Measurements from ENCODE around the gene GALK2. TPM values are rescaled to one million over a fixed set of nuclear protein-coding genes. Genes with fewer than 3 reads are reported as not detected.
"Not testable (repeated sequence)": the region's sequence is repeated elsewhere in the genome, so short reads cannot be mapped to it uniquely, and the experiment has no call there.

Gene GALK2
- total RNA-seq, 1 experiment from 2014 or later: 59.4 TPM

GRCh38 chr15:49339656-49340055 is 169.6 kb downstream of the GALK2 start:
- DNase-seq (ENCODE audit: low spot score): no peak

- no peak for DNase-seq (ENCODE audit: low spot score)
Measured at GRCh38 chr15:49343546-49343945, 173.5 kb downstream of the GALK2 start.

- not testable (repeated sequence) for DNase-seq (ENCODE audit: low spot score)
Measured at GRCh38 chr15:49354439-49354838, 184.4 kb downstream of the GALK2 start.

- no peak for DNase-seq (ENCODE audit: low spot score)
Measured at GRCh38 chr15:49361370-49361769, 191.3 kb downstream of the GALK2 start.

- no peak for DNase-seq (ENCODE audit: low spot score)
Measured at GRCh38 chr15:49366496-49366895, 196.4 kb downstream of the GALK2 start.

GRCh38 chr15:49370782-49371181 is 200.7 kb downstream of the GALK2 start:
- DNase-seq (ENCODE audit: low spot score): peak; percentile 9

- no peak for DNase-seq (ENCODE audit: low spot score)
Measured at GRCh38 chr15:49372366-49372765, 202.3 kb downstream of the GALK2 start.

GRCh38 chr15:49379996-49380395 is 209.9 kb downstream of the GALK2 start:
- DNase-seq (ENCODE audit: low spot score): no peak

GRCh38 chr15:49380912-49381311 is 210.9 kb downstream of the GALK2 start:
- DNase-seq (ENCODE audit: low spot score): no peak

Other genes with a start within 250 kb of the GALK2 start
- 0.93 and 1.3 TPM in 2 replicates for gene SHC4, start 206.3 kb upstream of the GALK2 start, total RNA-seq (2014; rRNA removed; shearing (Covaris generic))
- gene SECISBP2L, start 123.8 kb upstream of the GALK2 start, total RNA-seq (2014; rRNA removed; shearing (Covaris generic)): 15.3 and 16.0 TPM in 2 replicates
- 47.8 and 61.5 TPM in 2 replicates for gene COPS2, start 14.6 kb upstream of the GALK2 start, total RNA-seq (2014; rRNA removed; shearing (Covaris generic))